Hepatocyte (in vitro differentiated cells): Measurements from ENCODE around the gene FARP1.

ENCODE experiments used
- CTCF ChIP-seq: fragments of 200-600 bp; sonication (generic); IDR thresholded peaks from 2 replicates; pipeline ENCODE4 v1.5.1; 2016; ENCODE audit warnings: antibody characterized with exemption, mild to moderate bottlenecking; ENCODE audit not compliant: poor library complexity
- EZH2 ChIP-seq: fragments of 200-600 bp; sonication (generic); IDR thresholded peaks from 2 replicates; pipeline ENCODE4 v1.6.1; 2016; ENCODE audit warnings: antibody characterized with exemption, mild to moderate bottlenecking, borderline replicate concordance
- EZH2phosphoT487 ChIP-seq: fragments of 200-600 bp; sonication (generic); IDR thresholded peaks from one replicate; pipeline ENCODE4 v1.6.1; 2018; ENCODE audit warnings: antibody characterized with exemption, mild to moderate bottlenecking, low read depth, moderate library complexity; ENCODE audit not compliant: unreplicated experiment, severe bottlenecking

GRCh38 chr13:98436233-98436910 is 293.5 kb downstream of the FARP1 start:
- TF ChIP-seq CTCF (no peak), EZH2phosphoT487 (no peak), EZH2 (no peak)
